ENCODE data around the gene ZNF420. TPM values are rescaled to one million over a fixed set of nuclear protein-coding genes. Genes with fewer than 3 reads are reported as not detected.

ZNF420 gene
- 8.8 and 9.1 TPM in 2 replicates for total RNA-seq

GRCh38 chr19:37077934-37078716, at the start of gene ZNF420:
ZNF420 (plus strand) TSS chr19:37078433; CDS start chr19:37089119, 10,686 bp downstream.

GRCh38 chr19:37172368-37173366, 94.4 kb downstream of the ZNF420 start, which contains the start of gene ZNF585A:
ZNF585A (minus strand) TSS chr19:37172695; CDS start chr19:37169910, 2,785 bp downstream.

Other genes starting within 250 kb of the ZNF420 start
- gene ZNF790, start 240.0 kb upstream of the ZNF420 start, total RNA-seq, result 7.4 and 8.8 TPM in 2 replicates
- gene ZNF345, start 227.6 kb upstream of the ZNF420 start, total RNA-seq, result 3.2 and 4.0 TPM in 2 replicates
- gene ZNF829, start 162.1 kb upstream of the ZNF420 start, total RNA-seq, result 2.1 and 2.5 TPM in 2 replicates
- gene ZNF568, start 162.1 kb upstream of the ZNF420 start, total RNA-seq, result 23.3 and 24.7 TPM in 2 replicates
- 4.6 and 8.0 TPM in 2 replicates for gene ZNF585A, start 94.3 kb downstream of the ZNF420 start, total RNA-seq
- gene ZNF585B, start 132.1 kb downstream of the ZNF420 start, total RNA-seq, result 21.4 and 22.9 TPM in 2 replicates
- 5.0 and 5.7 TPM in 2 replicates for gene ZNF383, start 139.8 kb downstream of the ZNF420 start, total RNA-seq

All from bronchial smooth muscle cell (primary cell).